H1 (cell line): Measurements from ENCODE around the gene CDH16. TPM values are rescaled to one million over a fixed set of nuclear protein-coding genes. Genes with fewer than 3 reads are reported as not detected.

Source experiments
- CTCF ChIA-PET: fragments of 300-600 bp; sonication (Branson Sonifier 250); formaldehyde crosslinking; loops from one replicate; lab custom pipeline; 2021; ENCODE audit not compliant: partially characterized antibody; lab: Charles Lee
- POLR2A ChIA-PET: fragments of 300-600 bp; sonication (Branson Sonifier 250); formaldehyde crosslinking; loops from one replicate; lab custom pipeline; 2021; ENCODE audit warnings: inconsistent platforms; ENCODE audit not compliant: partially characterized antibody; lab: Charles Lee
- DNase-seq, 2 experiments: peaks; one replicate each; pipeline versions ENCODE4 v3.0.0 to v3.0.0-alpha.2; 2010 to 2022; ENCODE audit warnings: low spot score in 2 of 2, low read depth in 1 of 2, mixed read lengths in 1 of 2
- FAIRE-seq: peaks from 2 replicates; lab custom pipeline; 2011; peaks lifted over from hg19 to GRCh38; lab: Jason Lieb, UNC
- H2AFZ ChIP-seq: 2 replicates; pipeline ENCODE4 v1.8.1; 2012; ENCODE audit warnings: low read length, inconsistent platforms
- H2AK5ac ChIP-seq: 2 replicates; pipeline ENCODE4 v1.6.1; 2013; ENCODE audit warnings: low read depth, low read length
- H2BK120ac ChIP-seq: replicated peaks from 2 replicates; pipeline ENCODE3; 2013; ENCODE audit warnings: low read depth, low read length, inconsistent platforms
- H2BK12ac ChIP-seq: 2 replicates; pipeline ENCODE4 v1.6.1; 2013; ENCODE audit warnings: low read depth, low read length
- H2BK15ac ChIP-seq: 2 replicates; pipeline ENCODE4 v1.6.1; 2013; ENCODE audit warnings: low read length
- H2BK20ac ChIP-seq: 2 replicates; pipeline ENCODE4 v1.6.1; 2013; ENCODE audit warnings: low read length
- H2BK5ac ChIP-seq: 2 replicates; pipeline ENCODE4 v1.6.1; 2013; ENCODE audit warnings: low read depth, low read length
- H3K14ac ChIP-seq: 2 replicates; pipeline ENCODE4 v1.6.1; 2013; ENCODE audit warnings: inconsistent platforms; ENCODE audit not compliant: insufficient read length
- H3K18ac ChIP-seq: 2 replicates; pipeline ENCODE4 v1.6.1; 2013; ENCODE audit warnings: low read length; ENCODE audit errors: extremely low read depth
- H3K23ac ChIP-seq: 2 replicates; pipeline ENCODE4 v1.6.1; 2013; ENCODE audit warnings: inconsistent platforms; ENCODE audit not compliant: insufficient read length
- H3K23me2 ChIP-seq: 2 replicates; pipeline ENCODE4 v1.6.1; 2013; ENCODE audit warnings: low read depth, low read length
- H3K27ac ChIP-seq: 2 replicates; pipeline ENCODE4 v1.6.1; 2011; ENCODE audit warnings: low read depth, low read length, inconsistent platforms
- H3K27me3 ChIP-seq, 4 experiments: replicated peaks in 1 of 4; 1 replicate in 1 of 4; 2 replicates in 3 of 4; pipeline versions ENCODE4 v1.6.1 to v1.8.1; 2011 to 2013; ENCODE audit warnings: low read length in 3 of 4, mild to moderate bottlenecking in 3 of 4, inconsistent platforms in 2 of 4, mixed read lengths in 2 of 4, moderate library complexity in 1 of 4; ENCODE audit not compliant: control insufficient read depth in 3 of 4, insufficient read depth in 3 of 4; ENCODE audit errors: extremely low read depth in 1 of 4
- H3K36me3 ChIP-seq, 4 experiments: 2 replicates each; pipeline versions ENCODE4 v1.6.1 to v1.8.1; 2011 to 2013; ENCODE audit warnings: mild to moderate bottlenecking in 4 of 4, low read length in 3 of 4, moderate library complexity in 2 of 4, control low read depth in 1 of 4, inconsistent platforms in 1 of 4; ENCODE audit not compliant: insufficient read depth in 4 of 4, control insufficient read depth in 2 of 4
- H3K4ac ChIP-seq: replicated peaks from 2 replicates; pipeline ENCODE3; 2013; ENCODE audit warnings: low read length, low read depth, mixed read lengths, inconsistent platforms; ENCODE audit not compliant: insufficient read length
- H3K4me1 ChIP-seq, 4 experiments: replicated peaks in 1 of 4; 1 replicate in 1 of 4; 2 replicates in 3 of 4; pipeline versions ENCODE4 v1.6.1 to v1.8.1; 2011 to 2013; ENCODE audit warnings: low read length in 3 of 4, inconsistent platforms in 2 of 4, mixed read lengths in 1 of 4; ENCODE audit not compliant: insufficient read depth in 4 of 4, control insufficient read depth in 3 of 4
- H3K4me2 ChIP-seq, 2 experiments: 2 replicates each; pipeline versions ENCODE4 v1.6.1 to v1.8.1; 2011 to 2013; ENCODE audit warnings: low read depth in 2 of 2, low read length in 2 of 2, control low read depth in 1 of 2, inconsistent platforms in 1 of 2, mild to moderate bottlenecking in 1 of 2; ENCODE audit not compliant: insufficient read depth in 1 of 2
- H3K4me3 ChIP-seq, 4 experiments: fragments of 200-600, 300-600 bp in 1 of 4; sonication (generic), shearing (Covaris generic), sonication (Bioruptor Twin) in 1 of 4; 2 replicates each; pipeline versions ENCODE4 v1.5.1 to v1.8.1; 2011 to 2016; ENCODE audit warnings: low read length in 4 of 4, low read depth in 3 of 4, control low read depth in 2 of 4, inconsistent platforms in 2 of 4, mild to moderate bottlenecking in 2 of 4, mixed read lengths in 1 of 4, moderate library complexity in 1 of 4; ENCODE audit not compliant: insufficient read depth in 2 of 4; ENCODE audit errors: extremely low read depth in 1 of 4
- H3K56ac ChIP-seq: replicated peaks from 2 replicates; pipeline ENCODE3; 2013; ENCODE audit warnings: low read depth, mild to moderate bottlenecking, mixed read lengths, low read length, inconsistent platforms; ENCODE audit not compliant: insufficient read length
- H3K79me1 ChIP-seq: 2 replicates; pipeline ENCODE4 v1.6.1; 2013; ENCODE audit warnings: low read depth, low read length, control low read depth
- H3K79me2 ChIP-seq, 2 experiments: 2 replicates each; pipeline versions ENCODE4 v1.6.1 to v1.8.1; 2012 to 2013; ENCODE audit warnings: low read length in 2 of 2, mild to moderate bottlenecking in 2 of 2, inconsistent platforms in 1 of 2; ENCODE audit not compliant: insufficient read depth in 2 of 2, control insufficient read depth in 1 of 2
- H3K9ac ChIP-seq, 4 experiments: replicated peaks in 1 of 4; 1 replicate in 1 of 4; 2 replicates in 3 of 4; pipeline versions ENCODE4 v1.6.1 to v1.8.1; 2011 to 2013; ENCODE audit warnings: low read depth in 3 of 4, low read length in 3 of 4, control low read depth in 2 of 4, mild to moderate bottlenecking in 2 of 4, moderate library complexity in 2 of 4, inconsistent platforms in 1 of 4; ENCODE audit errors: extremely low read depth in 1 of 4
- H3K9me3 ChIP-seq, 2 experiments: 2 replicates each; pipeline versions ENCODE4 v1.6.1 to v1.8.1; 2012 to 2013; ENCODE audit warnings: mild to moderate bottlenecking in 2 of 2, moderate library complexity in 2 of 2, control low read depth in 1 of 2, inconsistent platforms in 1 of 2, low read depth in 1 of 2, low read length in 1 of 2, mixed read lengths in 1 of 2; ENCODE audit not compliant: insufficient read depth in 2 of 2
- H4K20me1 ChIP-seq, 2 experiments: replicated peaks in 1 of 2; 2 replicates each; pipeline versions ENCODE3 to v1.8.1; 2011 to 2013; ENCODE audit warnings: inconsistent platforms in 2 of 2, low read length in 2 of 2, mild to moderate bottlenecking in 1 of 2; ENCODE audit not compliant: insufficient read depth in 2 of 2, control insufficient read depth in 1 of 2
- H4K5ac ChIP-seq: 2 replicates; pipeline ENCODE4 v1.6.1; 2013; ENCODE audit warnings: low read length, low read depth, mixed read lengths, inconsistent platforms; ENCODE audit not compliant: insufficient read length
- H4K8ac ChIP-seq: 2 replicates; pipeline ENCODE4 v1.8.0; 2013; ENCODE audit warnings: mild to moderate bottlenecking, moderate library complexity, low read length, inconsistent platforms; ENCODE audit not compliant: insufficient read depth; ENCODE audit errors: extremely low read depth
- H4K91ac ChIP-seq: replicated peaks from 2 replicates; pipeline ENCODE3; 2013; ENCODE audit warnings: low read length, mixed read lengths, inconsistent platforms; ENCODE audit not compliant: insufficient read length
- BRCA1 ChIP-seq: IDR thresholded peaks from 2 replicates; pipeline ENCODE4 v1.6.1; 2012; ENCODE audit warnings: low read depth, low read length, improper control_type of control experiment
- CBX8 ChIP-seq: fragments of 300-800, 300-1000 bp; sonication (generic); IDR thresholded peaks from 2 replicates; pipeline ENCODE4 v1.7.1; 2016; ENCODE audit warnings: low read depth, low read length, borderline replicate concordance
- CHD1 ChIP-seq: IDR thresholded peaks from 2 replicates; pipeline ENCODE4 v1.6.1; 2012; ENCODE audit warnings: low read depth, low read length, improper control_type of control experiment
- CTBP2 ChIP-seq: IDR thresholded peaks from 2 replicates; pipeline ENCODE4 v1.7.0; 2011; ENCODE audit warnings: borderline replicate concordance, mild to moderate bottlenecking, moderate library complexity, mixed read lengths, low read length; ENCODE audit not compliant: insufficient read depth, insufficient read length
- HDAC2 ChIP-seq, 2 experiments: fragments of 300-600 bp in 1 of 2; sonication (generic) in 1 of 2; IDR thresholded peaks; 2 replicates each; pipeline ENCODE4 v1.6.1; 2011 to 2012; ENCODE audit warnings: low read depth in 2 of 2, low read length in 2 of 2, mild to moderate bottlenecking in 2 of 2, moderate library complexity in 2 of 2, borderline replicate concordance in 1 of 2, inconsistent platforms in 1 of 2
- HDAC6 ChIP-seq: IDR thresholded peaks from one replicate; pipeline ENCODE4 v1.7.1; 2012; ENCODE audit warnings: low read depth, mild to moderate bottlenecking, inconsistent platforms, low read length, moderate library complexity
- JUND ChIP-seq: IDR thresholded peaks from 2 replicates; pipeline ENCODE4 v1.6.1; 2011; ENCODE audit warnings: mild to moderate bottlenecking, improper control_type of control experiment, low read length
- RBBP5 ChIP-seq: IDR thresholded peaks from 2 replicates; pipeline ENCODE4 v1.7.1; 2012; ENCODE audit warnings: low read depth, mild to moderate bottlenecking, inconsistent platforms, low read length, moderate library complexity, borderline replicate concordance
- TBP ChIP-seq: IDR thresholded peaks from 2 replicates; pipeline ENCODE4 v1.6.1; 2011; ENCODE audit warnings: low read depth, low read length, improper control_type of control experiment
- TCF12 ChIP-seq: IDR thresholded peaks from 2 replicates; pipeline ENCODE4 v1.6.1; 2011; ENCODE audit warnings: low read depth, mild to moderate bottlenecking, low read length
- WGBS, 2 experiments: shearing (Covaris generic) in 1 of 2; methylation state at CpG; one replicate each; pipeline versions ENCODE4 v1.1.6 to v1.1.7; 2013 to 2015; ENCODE audit warnings: low lambda C conversion rate in 2 of 2, mixed read lengths in 2 of 2, inconsistent platforms in 1 of 2, low coverage in 1 of 2, missing lambda C conversion rate in 1 of 2; ENCODE audit not compliant: insufficient replicate concordance in 2 of 2, insufficient coverage in 1 of 2, insufficient read length in 1 of 2; ENCODE audit errors: extremely low coverage in 1 of 2, missing lambda C conversion rate in 1 of 2; 5-methylcytosine and 5-hydroxymethylcytosine counted together
- polyA plus RNA-seq, 7 experiments: library from polyadenylated mRNA; depleted of rRNA in 3 of 7; stranded (reverse) in 5 of 7; unstranded in 2 of 7; fragments of >200 nt in 5 of 7; fragments of 200-250 nt in 2 of 7; gene quantifications; 1 replicate in 5 of 7; 2 replicates in 1 of 7; 4 replicates in 1 of 7; pipeline versions ENCODE4 v1.2.1 to v1.2.3, GENCODE V29; 2011 to 2013; ENCODE audit warnings: missing spikeins in 2 of 7, mixed read lengths in 2 of 7
- total RNA-seq: library from RNA; stranded (reverse); fragmentation: NEBNext Ultra II Directional; extraction: Animal tissue kit (Norgen Biotek cat#: 25700); gene quantifications from 2 replicates; pipeline ENCODE4 v1.2.1, GENCODE V29; 2021

CDH16 gene
- total and polyA plus RNA-seq, 2 of the 8 experiments (the other 6 are each of a cell fraction or from before 2014, with no cell fraction given), result not detected

DNA sequence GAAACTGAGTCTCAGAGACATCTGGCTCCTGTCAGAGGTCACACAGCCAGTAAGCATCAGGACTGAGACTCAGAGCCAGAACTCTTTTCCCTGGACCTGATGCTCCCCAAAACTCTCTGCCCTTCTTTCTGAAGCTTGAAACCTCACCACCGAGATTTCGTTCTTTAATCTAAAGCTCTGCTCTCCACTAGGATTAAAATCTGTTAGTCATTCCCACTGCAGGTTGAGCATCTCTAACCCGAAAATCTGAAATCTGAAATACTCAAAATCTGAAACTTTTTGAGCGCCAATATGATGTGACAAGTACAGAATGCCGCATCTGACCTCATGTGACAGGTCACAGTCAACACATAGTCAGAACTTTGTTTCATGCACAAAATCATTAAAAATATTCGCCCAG lies 2.2 kb downstream of the CDH16 start:
- H2BK5ac ChIP-seq, result no peak overlapping the region
- TF ChIP-seq TCF12 (no peak), RBBP5 (no peak), JUND (no peak), HDAC2 (IDR thresholded peaks at IDR 0.05; ENCODE audit: borderline replicate concordance in 1 of 2, low read depth in 2 of 2, low read length in 2 of 2) (no peak), TBP (no peak), CTBP2 (no peak), HDAC6 (no peak), CHD1 (no peak), CBX8 (no peak), BRCA1 (no peak)
- no peaks in the 10 kb centered on the region for H3K79me1 ChIP-seq
- no peak overlapping the region for H2AFZ ChIP-seq
- H4K8ac ChIP-seq, result no peak overlapping the region
- FAIRE-seq (no peak), DNase-seq (no peak)
- H3K18ac ChIP-seq, result no peak overlapping the region
- H3K4ac ChIP-seq, result no peak overlapping the region
- POLR2A ChIA-PET, result no interaction called here
- H3K14ac ChIP-seq, result no peak overlapping the region
- H3K4me1 ChIP-seq, result no peaks in the 10 kb centered on the region; a peak in 1 of 7 replicates
- no peak overlapping the region for H2BK15ac ChIP-seq
- no peak overlapping the region for H3K4me3 ChIP-seq
- H3K9ac ChIP-seq, result no peak overlapping the region
- peaks cover 0 to 5% (median 2%) of the 10 kb centered on the region in 4 experiments; a peak in 3 of 7 replicates for H3K27me3 ChIP-seq
- H3K56ac ChIP-seq, result no peak overlapping the region
- no peak overlapping the region for H3K4me2 ChIP-seq
- no peak overlapping the region for H2AK5ac ChIP-seq
- WGBS, 2 experiments, result 87% methylated on average over 6 of the region's 6 CpGs; no CpG with 5 or more reads in 1 of the 2 experiments
- no peaks in the 10 kb centered on the region for H3K79me2 ChIP-seq
- H3K23ac ChIP-seq, result no peak overlapping the region
- CTCF ChIA-PET, result interaction anchor here (1.0 to 42.0 kb wide), 5 partner anchors 1 to 50 kb away, joined by 3 to 1009 read pairs (median 3); partner anchors contain the start of genes CDH16, PDP2 and RRAD
- no peak overlapping the region for H4K91ac ChIP-seq
- H3K27ac ChIP-seq, result no peak overlapping the region
- H2BK12ac ChIP-seq, result no peak overlapping the region
- H3K9me3 ChIP-seq, result no peaks in the 10 kb centered on the region
- H2BK20ac ChIP-seq, result no peak overlapping the region
- H2BK120ac ChIP-seq, result no peak overlapping the region
- H3K23me2 ChIP-seq, result peaks cover 3% of the 10 kb centered on the region; the same call in 1 of the 2 replicates
- peaks cover 0 to 5% of the 10 kb centered on the region in 2 experiments for H4K20me1 ChIP-seq
- no peaks in the 10 kb centered on the region for H3K36me3 ChIP-seq
- H4K5ac ChIP-seq, result no peak overlapping the region
